GM21447 (cell line): ENCODE results near the gene PPP6R1.

Experiments
- ATAC-seq: cut with Tn5 transposase; IDR thresholded peaks from one replicate; pipeline ENCODE4 v1.9.1; 2021; ENCODE audit not compliant: unreplicated experiment

PPP6R1 gene

DNA sequence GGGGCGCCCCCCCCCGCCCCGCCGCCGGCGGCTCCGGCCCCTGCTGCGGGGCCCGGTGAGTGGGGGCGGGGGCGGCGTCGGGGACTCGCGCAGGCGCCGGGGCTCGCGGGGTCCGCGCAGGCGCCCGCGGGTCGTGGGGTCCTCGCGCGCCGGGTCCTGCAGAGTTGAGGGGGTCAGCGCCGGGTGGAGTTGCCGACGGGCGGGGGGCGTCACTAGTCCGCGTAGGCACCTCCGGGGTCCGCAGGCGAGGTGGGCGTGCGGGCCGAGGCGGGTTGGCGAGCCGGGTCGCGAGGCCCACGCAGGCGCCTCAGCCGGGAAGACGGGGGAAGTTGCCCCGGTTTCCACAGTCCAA, 365 bp downstream of the PPP6R1 start:
- peak; percentile 6 for ATAC-seq

DNA sequence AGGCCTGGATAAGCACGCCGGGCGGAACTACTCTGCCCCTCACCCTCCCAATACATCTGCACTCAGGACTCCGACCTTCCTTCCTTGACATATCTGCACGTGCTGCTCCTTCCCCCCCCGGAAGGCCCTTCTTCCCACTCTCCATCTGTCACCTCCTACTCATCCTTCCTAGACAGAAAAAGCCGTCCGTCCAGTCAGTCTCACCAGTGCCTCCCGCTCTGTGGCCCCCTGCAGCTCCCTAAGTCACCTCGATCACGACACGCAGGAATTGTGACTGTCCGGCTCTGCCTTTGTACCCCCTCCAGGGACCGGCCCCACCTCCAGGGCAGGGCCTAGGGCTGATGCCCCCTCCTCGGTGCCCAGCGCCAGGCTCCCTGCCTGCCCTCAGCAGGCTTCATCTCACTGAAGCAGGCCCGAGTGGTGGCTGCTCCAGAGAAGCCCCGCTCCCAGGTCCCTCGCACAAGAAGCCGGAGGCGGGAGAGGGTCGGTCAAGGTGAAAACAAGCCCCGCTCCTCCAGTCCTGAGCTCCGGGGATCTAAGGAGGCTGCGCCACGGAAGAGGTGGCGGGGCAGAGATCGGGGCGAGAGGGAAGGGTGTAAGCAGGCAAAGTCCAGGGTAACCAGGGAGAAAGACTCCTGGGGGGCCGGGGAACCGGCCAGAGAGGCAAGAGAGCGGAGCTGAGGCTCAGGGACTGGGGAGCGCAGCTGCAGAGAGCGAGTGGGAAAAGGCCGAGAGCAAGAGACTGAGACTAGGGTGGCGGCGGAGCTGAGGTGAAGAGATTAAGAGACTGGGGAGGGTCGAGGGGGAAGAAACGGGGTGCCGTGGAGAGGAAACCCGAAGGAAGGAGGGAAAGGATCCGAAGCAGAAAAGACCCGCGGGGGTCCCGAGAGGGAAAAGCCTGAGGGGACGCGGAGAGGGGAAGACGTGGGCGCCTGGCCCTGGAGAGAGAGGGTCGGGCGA, 1.1 kb downstream of the PPP6R1 start:
- ATAC-seq: no peak

- no peak for ATAC-seq
Measured at GRCh38 chr19:55256562-55257460, 2.0 kb downstream of the PPP6R1 start.

DNA sequence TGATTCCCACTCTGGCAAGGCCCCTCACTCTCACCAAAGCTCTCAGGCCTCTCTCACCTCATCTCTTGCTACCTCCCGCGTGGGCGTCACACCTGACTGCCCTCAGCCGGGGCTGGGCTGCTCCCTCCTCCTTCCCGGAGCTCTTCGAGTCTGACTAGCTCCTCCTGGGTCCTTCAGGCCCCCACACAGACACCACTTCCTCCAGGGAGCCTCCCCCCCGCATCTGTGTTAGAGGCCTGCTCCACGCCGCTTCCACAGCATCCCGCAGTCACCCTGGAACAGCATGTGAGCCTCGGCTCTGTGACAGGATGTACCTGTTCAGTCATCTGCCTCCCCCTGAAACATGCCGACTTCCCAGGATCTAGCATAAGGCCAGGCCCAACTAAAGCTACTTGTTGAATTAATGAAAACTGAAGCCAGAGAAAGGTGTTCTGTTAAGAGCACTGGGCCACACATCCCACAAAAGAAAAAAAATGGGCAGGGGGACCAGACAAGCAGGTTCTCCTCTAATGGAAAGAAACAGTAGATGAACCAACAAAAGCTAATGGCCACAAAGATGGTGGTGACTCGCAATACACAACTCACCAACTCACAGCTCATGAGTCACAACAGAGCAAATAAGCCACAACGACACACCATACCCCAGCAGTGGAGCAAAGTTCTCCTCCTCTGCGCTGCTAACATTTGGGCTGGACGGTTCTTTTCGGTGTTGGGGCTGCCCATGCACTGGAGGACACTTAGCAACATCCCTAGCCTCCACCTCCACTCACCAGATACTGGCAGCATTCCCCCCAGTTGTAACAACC, 3.0 kb downstream of the PPP6R1 start:
- ATAC-seq: no peak

DNA sequence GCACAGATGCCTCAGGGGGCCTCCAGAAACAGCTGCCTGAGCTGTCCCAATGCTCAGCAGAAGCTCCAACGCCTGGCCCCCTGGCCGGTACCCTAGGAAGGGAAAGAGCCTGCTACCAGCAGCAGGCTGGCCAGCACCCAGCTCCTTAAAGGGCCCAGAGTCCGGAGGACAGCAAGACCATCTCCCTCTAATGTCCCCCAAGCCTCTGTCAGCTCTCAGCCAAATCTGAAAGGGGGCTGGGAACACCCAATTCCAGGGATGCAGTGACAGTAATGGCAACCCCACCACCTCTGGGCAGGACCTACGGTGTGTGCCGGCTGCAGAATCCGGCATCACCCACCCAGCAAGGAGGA, 4.2 kb downstream of the PPP6R1 start:
- ATAC-seq: no peak

GRCh38 chr19:55253842-55254624, 4.8 kb downstream of the PPP6R1 start:
- ATAC-seq: peak; percentile 37

- ATAC-seq: no peak
Measured at GRCh38 chr19:55252760-55253663, 5.8 kb downstream of the PPP6R1 start.

GRCh38 chr19:55251341-55252081, 7.3 kb downstream of the PPP6R1 start:
- ATAC-seq: no peak

DNA sequence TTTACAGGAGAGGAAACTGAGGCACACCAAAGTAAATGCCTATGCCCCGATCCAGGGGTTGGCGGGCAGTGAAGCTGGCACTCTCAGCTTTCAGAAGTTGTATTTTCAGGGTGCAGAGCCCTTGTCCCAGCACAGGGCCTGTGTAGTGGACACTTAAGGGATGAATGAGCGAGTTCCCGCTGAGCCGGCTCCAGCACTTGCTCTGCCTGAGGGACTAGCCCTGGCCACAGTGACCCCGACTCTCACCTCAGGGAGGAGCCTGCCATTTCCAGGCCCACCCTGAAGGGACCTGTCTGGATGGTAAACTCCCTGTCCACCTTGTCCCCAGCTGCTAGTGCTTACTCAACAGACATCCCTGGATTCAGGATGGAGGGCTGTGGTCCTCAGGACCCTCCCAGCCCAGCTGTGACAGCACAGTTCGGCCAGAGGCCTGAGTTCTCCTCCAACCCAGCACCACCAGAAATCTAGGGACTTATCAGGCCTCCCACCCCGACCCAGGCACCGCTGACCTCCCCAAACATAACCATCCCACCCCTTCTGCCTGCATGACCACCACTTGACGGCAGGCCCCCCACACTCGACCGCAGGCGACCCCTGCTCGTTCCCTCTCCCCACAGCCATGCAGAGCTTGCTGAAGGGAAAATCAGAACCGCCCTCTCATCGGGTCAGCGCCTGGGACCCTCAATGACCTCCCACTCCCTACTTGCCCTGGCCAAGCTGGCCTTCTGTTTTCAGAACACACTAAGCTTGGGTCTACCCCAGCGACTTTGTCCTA, 8.4 kb downstream of the PPP6R1 start:
- ATAC-seq: no peak

DNA sequence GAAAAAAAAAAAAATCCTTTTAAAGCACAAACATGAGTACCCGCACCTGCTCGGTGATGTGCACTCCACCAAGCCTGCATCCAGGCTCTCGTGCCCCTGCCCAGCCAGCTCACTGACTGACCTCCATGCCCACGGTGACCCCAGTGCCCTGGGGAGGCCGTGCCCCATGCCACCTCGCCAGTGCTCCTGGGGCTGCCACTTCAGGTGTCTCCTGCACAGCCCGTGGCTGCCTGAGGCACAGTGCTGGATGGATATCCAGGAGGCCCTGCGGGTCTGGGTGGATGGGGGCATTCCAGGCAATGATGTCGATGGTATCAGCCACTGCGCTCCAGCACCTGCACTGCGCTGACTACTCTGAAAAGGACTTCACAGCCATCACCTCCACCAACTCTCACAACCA, 9.0 kb downstream of the PPP6R1 start:
- ATAC-seq: no peak

DNA sequence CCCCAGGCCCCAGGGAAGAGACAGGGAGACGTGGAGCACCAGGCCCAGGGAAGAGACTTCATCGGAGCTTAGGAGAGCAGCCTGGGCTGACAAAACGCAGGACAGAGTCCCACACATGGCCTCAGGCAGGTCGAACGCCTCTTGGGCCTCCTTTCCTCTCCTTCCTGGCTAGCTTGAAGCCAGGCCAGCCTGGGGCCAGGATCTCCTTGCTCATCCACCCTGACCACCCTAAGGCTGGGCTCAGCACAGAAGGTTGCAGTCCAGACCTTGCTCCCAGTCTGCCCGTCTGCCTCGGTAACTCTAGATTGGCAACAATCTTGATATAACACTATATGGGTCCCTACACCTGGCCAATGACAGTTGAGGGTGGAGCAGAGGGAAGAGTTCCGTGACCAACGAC, 10.1 kb downstream of the PPP6R1 start:
- no peak for ATAC-seq

GRCh38 chr19:55248166-55248675, 10.6 kb downstream of the PPP6R1 start:
- ATAC-seq: no peak

GRCh38 chr19:55247621-55248099, 11.2 kb downstream of the PPP6R1 start:
- ATAC-seq: no peak

- ATAC-seq: no peak
Measured at GRCh38 chr19:55246462-55247451, 12.1 kb downstream of the PPP6R1 start.

GRCh38 chr19:55245236-55245904, 13.4 kb downstream of the PPP6R1 start:
- no peak for ATAC-seq
